ENCODE measurements around the gene SGMS1. TPM values are rescaled to one million over a fixed set of nuclear protein-coding genes. Genes with fewer than 3 reads are reported as not detected.

The SGMS1 gene
- polyA plus RNA-seq, 1 donor (not counting 4 experiments of a cell fraction or from before 2014, with no cell fraction given): 18.3 TPM

DNA sequence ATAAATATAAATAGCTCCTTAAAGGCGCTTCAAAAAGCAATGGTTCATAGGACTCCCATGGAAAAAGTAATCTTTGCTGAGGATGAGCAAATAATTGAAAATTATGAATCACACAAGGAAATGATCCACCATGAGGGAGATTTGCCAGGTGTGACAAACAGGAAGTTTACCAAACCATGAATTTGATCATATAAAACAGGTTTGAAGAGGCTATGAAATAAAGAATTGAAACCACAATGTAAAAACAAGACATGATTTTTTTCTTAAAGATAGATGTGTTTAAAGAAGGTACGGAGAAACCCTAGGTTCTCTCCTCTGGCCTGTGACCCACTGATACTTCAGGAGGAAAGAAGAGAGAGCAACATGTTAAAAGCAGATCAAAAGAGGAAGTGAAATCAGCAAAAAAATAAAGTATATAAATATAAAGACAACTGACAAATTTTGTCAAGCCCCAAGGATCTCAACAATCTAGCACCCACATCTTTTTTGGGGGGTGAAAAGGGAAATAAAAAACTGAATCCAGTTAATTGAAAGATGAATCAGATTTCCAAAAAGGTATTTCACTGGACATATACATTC is 261.1 kb downstream of the SGMS1 start:
- H3K4me3 ChIP-seq (ENCODE audit: control insufficient read depth in 2 of 3, extremely low read depth in 1 of 3, insufficient read depth in 2 of 3, low read depth in 1 of 3, low read length in 3 of 3): no peak overlapping the region
- no peak overlapping the region for H3K9ac ChIP-seq (ENCODE audit: control insufficient read depth, extremely low read depth, insufficient read depth, low read length)
- FAIRE-seq: peak; percentile 53
- TF ChIP-seq, protein P1, sequence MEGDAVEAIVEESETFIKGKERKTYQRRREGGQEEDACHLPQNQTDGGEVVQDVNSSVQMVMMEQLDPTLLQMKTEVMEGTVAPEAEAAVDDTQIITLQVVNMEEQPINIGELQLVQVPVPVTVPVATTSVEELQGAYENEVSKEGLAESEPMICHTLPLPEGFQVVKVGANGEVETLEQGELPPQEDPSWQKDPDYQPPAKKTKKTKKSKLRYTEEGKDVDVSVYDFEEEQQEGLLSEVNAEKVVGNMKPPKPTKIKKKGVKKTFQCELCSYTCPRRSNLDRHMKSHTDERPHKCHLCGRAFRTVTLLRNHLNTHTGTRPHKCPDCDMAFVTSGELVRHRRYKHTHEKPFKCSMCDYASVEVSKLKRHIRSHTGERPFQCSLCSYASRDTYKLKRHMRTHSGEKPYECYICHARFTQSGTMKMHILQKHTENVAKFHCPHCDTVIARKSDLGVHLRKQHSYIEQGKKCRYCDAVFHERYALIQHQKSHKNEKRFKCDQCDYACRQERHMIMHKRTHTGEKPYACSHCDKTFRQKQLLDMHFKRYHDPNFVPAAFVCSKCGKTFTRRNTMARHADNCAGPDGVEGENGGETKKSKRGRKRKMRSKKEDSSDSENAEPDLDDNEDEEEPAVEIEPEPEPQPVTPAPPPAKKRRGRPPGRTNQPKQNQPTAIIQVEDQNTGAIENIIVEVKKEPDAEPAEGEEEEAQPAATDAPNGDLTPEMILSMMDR (optimal IDR thresholded peaks at IDR 0.05 in 1 of 3, IDR thresholded peaks at IDR 0.05 in 1 of 3, conservative IDR thresholded peaks at IDR 0.05 in 1 of 3; ENCODE audit: extremely low read depth in 1 of 3, insufficient read depth in 2 of 3, low read length in 3 of 3): no peak
- no peak for TF ChIP-seq EZH2 (IDR thresholded peaks at IDR 0.05; ENCODE audit: low read length)
- H3K27ac ChIP-seq (ENCODE audit: control insufficient read depth, insufficient read depth, low read length): no peak overlapping the region
- H2AFZ ChIP-seq (ENCODE audit: control insufficient read depth, low read length): no peak overlapping the region
- dilution Hi-C loops (cut with MboI; ENCODE audit: extremely low pct_ligation_motif_present, low sequenced_read_pairs): no loop called here
- H3K9me3 ChIP-seq (ENCODE audit: control insufficient read depth, low read depth, low read length): no peaks in the 10 kb centered on the region
- peak overlapping the region; percentile 13 for H3K4me2 ChIP-seq (ENCODE audit: control insufficient read depth, extremely low read depth, insufficient read depth, low read depth, low read length)
- H3K27me3 ChIP-seq (ENCODE audit: control insufficient read depth, extremely low read depth, insufficient read depth, low read length): no peaks in the 10 kb centered on the region
- no peaks in the 10 kb centered on the region for H3K9me1 ChIP-seq (ENCODE audit: control insufficient read depth, extremely low read depth, insufficient read depth, low read length)
- peak; percentile 5 for DNase-seq (ENCODE audit: low read depth, low spot score)
- H3K4me1 ChIP-seq (ENCODE audit: control insufficient read depth, extremely low read depth, insufficient read depth, low read length): peaks cover 8% of the 10 kb centered on the region
- no peaks in the 10 kb centered on the region for H4K20me1 ChIP-seq (ENCODE audit: control insufficient read depth, extremely low read depth, insufficient read depth, low read length)
- H3K79me2 ChIP-seq (ENCODE audit: control insufficient read depth, insufficient read depth, low read length): peaks cover 12% of the 10 kb centered on the region
- no peaks in the 10 kb centered on the region for H3K36me3 ChIP-seq (ENCODE audit: control insufficient read depth in 2 of 2, extremely low read depth in 1 of 2, insufficient read depth in 2 of 2, low read length in 2 of 2)

GRCh38 chr10:50361946-50362345 is 261.8 kb downstream of the SGMS1 start:
- Histone ChIP-seq H3K27ac (ENCODE audit: control insufficient read depth, insufficient read depth, low read length) (peak overlapping the region; percentile 11), H3K9ac (ENCODE audit: control insufficient read depth, extremely low read depth, insufficient read depth, low read length) (no peak overlapping the region)
- no peak for DNase-seq (ENCODE audit: low read depth, low spot score)

More at GRCh38 chr10:50361946-50362345, 261.8 kb downstream of the SGMS1 start:
- Histone ChIP-seq H2AFZ (ENCODE audit: control insufficient read depth, low read length) (no peak overlapping the region), H3K36me3 (ENCODE audit: control insufficient read depth in 2 of 2, extremely low read depth in 1 of 2, insufficient read depth in 2 of 2, low read length in 2 of 2) (no peaks in the 10 kb centered on the region), H3K9me3 (ENCODE audit: control insufficient read depth, low read depth, low read length) (no peaks in the 10 kb centered on the region), H3K27me3 (ENCODE audit: control insufficient read depth, extremely low read depth, insufficient read depth, low read length) (no peaks in the 10 kb centered on the region), H3K9me1 (ENCODE audit: control insufficient read depth, extremely low read depth, insufficient read depth, low read length) (no peaks in the 10 kb centered on the region), H3K4me3 (ENCODE audit: control insufficient read depth in 2 of 3, extremely low read depth in 1 of 3, insufficient read depth in 2 of 3, low read depth in 1 of 3, low read length in 3 of 3) (no peak overlapping the region), H4K20me1 (ENCODE audit: control insufficient read depth, extremely low read depth, insufficient read depth, low read length) (no peaks in the 10 kb centered on the region), H3K79me2 (ENCODE audit: control insufficient read depth, insufficient read depth, low read length) (peaks cover 10% of the 10 kb centered on the region), H3K4me1 (ENCODE audit: control insufficient read depth, extremely low read depth, insufficient read depth, low read length) (peaks cover 8% of the 10 kb centered on the region), H3K4me2 (ENCODE audit: control insufficient read depth, extremely low read depth, insufficient read depth, low read depth, low read length) (no peak overlapping the region)
- TF ChIP-seq EZH2 (IDR thresholded peaks at IDR 0.05; ENCODE audit: low read length): no peak
- TF ChIP-seq, protein P1 (optimal IDR thresholded peaks at IDR 0.05 in 1 of 3, IDR thresholded peaks at IDR 0.05 in 1 of 3, conservative IDR thresholded peaks at IDR 0.05 in 1 of 3; ENCODE audit: extremely low read depth in 1 of 3, insufficient read depth in 2 of 3, low read length in 3 of 3): no peak
- FAIRE-seq: no peak
- dilution Hi-C loops (cut with MboI; ENCODE audit: extremely low pct_ligation_motif_present, low sequenced_read_pairs): no loop called here
